Endothelial cell (in vitro differentiated cells): ENCODE data around the gene MAPK6. TPM values are rescaled to one million over a fixed set of nuclear protein-coding genes. Genes with fewer than 3 reads are reported as not detected.
"Not testable (repeated sequence)": the region's sequence is repeated elsewhere in the genome, so short reads cannot be mapped to it uniquely, and the experiment has no call there.

Source experiments
- DNase-seq: peaks from one replicate; pipeline ENCODE4 v3.0.0; 2021; ENCODE audit warnings: low spot score
- H3K27ac Mint-ChIP-seq: one replicate; pipeline ENCODE4 v1.8.0; 2021; ENCODE audit warnings: mixed read lengths, inconsistent platforms; ENCODE audit not compliant: unreplicated experiment
- H3K27me3 Mint-ChIP-seq: one replicate; pipeline ENCODE4 v1.8.0; 2021; ENCODE audit warnings: mild to moderate bottlenecking, moderate library complexity, mixed read lengths, inconsistent platforms; ENCODE audit not compliant: unreplicated experiment
- H3K36me3 Mint-ChIP-seq: one replicate; pipeline ENCODE4 v1.8.0; 2021; ENCODE audit warnings: mild to moderate bottlenecking, low read depth, mixed read lengths, inconsistent platforms; ENCODE audit not compliant: unreplicated experiment
- H3K4me1 Mint-ChIP-seq: one replicate; pipeline ENCODE4 v1.8.0; 2021; ENCODE audit warnings: mild to moderate bottlenecking, mixed read lengths, inconsistent platforms; ENCODE audit not compliant: unreplicated experiment
- H3K4me3 Mint-ChIP-seq: one replicate; pipeline ENCODE4 v1.8.0; 2021; ENCODE audit warnings: mild to moderate bottlenecking, mixed read lengths, inconsistent platforms; ENCODE audit not compliant: unreplicated experiment
- H3K9me3 Mint-ChIP-seq: one replicate; pipeline ENCODE4 v1.8.0; 2021; ENCODE audit warnings: mixed read lengths, inconsistent platforms; ENCODE audit not compliant: unreplicated experiment
- CTCF ChIP-seq: fragments of 200-600 bp; sonication (generic); IDR thresholded peaks from one replicate; pipeline ENCODE4 v1.5.0; 2021; ENCODE audit warnings: antibody characterized with exemption; ENCODE audit not compliant: unreplicated experiment
- total RNA-seq: library from RNA; stranded (reverse); fragmentation: NEBNext Ultra II Directional; extraction: Animal tissue kit (Norgen Biotek cat#: 25700); gene quantifications from one replicate; pipeline ENCODE4 v1.2.1, GENCODE V29; 2021; ENCODE audit not compliant: unreplicated experiment

MAPK6 gene
- total RNA-seq, 1 donor from 2014 or later: 94.6 TPM

GRCh38 chr15:52052066-52052935 lies 33.3 kb downstream of the MAPK6 start:
- H3K4me3 Mint-ChIP-seq: no peak overlapping the region
- no peaks in the 10 kb centered on the region for H3K9me3 Mint-ChIP-seq
- no peaks in the 10 kb centered on the region for H3K4me1 Mint-ChIP-seq
- no peak for DNase-seq
- H3K27ac Mint-ChIP-seq: no peak overlapping the region
- no peak for TF ChIP-seq CTCF
- H3K36me3 Mint-ChIP-seq: peaks cover 24% of the 10 kb centered on the region
- no peaks in the 10 kb centered on the region for H3K27me3 Mint-ChIP-seq

DNA sequence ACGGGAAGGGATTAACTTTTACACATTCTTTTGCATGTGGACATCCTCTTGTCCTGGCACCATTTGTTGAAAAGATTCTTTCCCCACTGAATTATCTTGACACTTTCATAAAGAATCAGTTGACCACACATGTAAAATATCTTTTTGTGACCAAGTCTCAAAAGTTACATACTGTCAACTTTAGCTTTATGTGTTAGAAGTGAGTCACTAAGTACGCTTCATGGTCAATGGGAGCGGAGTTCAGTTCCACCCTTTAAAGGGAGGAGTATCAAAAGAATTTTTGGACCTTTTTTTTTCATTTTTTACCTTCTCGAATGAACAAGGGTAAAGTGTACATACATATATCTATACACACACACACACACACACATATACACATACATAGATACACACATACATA lies 35.4 kb downstream of the MAPK6 start:
- DNase-seq: no peak
- TF ChIP-seq CTCF: no peak
- H3K4me3 Mint-ChIP-seq: no peak overlapping the region
- no peak overlapping the region for H3K27ac Mint-ChIP-seq
- no peaks in the 10 kb centered on the region for H3K4me1 Mint-ChIP-seq
- H3K36me3 Mint-ChIP-seq: peaks cover 26% of the 10 kb centered on the region
- no peaks in the 10 kb centered on the region for H3K27me3 Mint-ChIP-seq
- H3K9me3 Mint-ChIP-seq: no peaks in the 10 kb centered on the region

- H3K4me1 Mint-ChIP-seq, H3K27me3 Mint-ChIP-seq, H3K4me3 Mint-ChIP-seq, H3K9me3 Mint-ChIP-seq, DNase-seq, H3K27ac Mint-ChIP-seq: not testable (repeated sequence)
- peaks cover 28% of the 10 kb centered on the region for H3K36me3 Mint-ChIP-seq
Measured at GRCh38 chr15:52054858-52055257, 35.8 kb downstream of the MAPK6 start.

- DNase-seq: no peak
- Mint-ChIP-seq H3K4me1 (no peaks in the 10 kb centered on the region), H3K9me3 (no peaks in the 10 kb centered on the region), H3K36me3 (peaks cover 26% of the 10 kb centered on the region), H3K27me3 (peaks cover 2% of the 10 kb centered on the region), H3K27ac (no peak overlapping the region), H3K4me3 (no peak overlapping the region)
- TF ChIP-seq CTCF: no peak
Measured at GRCh38 chr15:52056001-52056400, 37.0 kb downstream of the MAPK6 start.

GRCh38 chr15:52056496-52056895 lies 37.5 kb downstream of the MAPK6 start:
- Mint-ChIP-seq H3K9me3 (no peaks in the 10 kb centered on the region), H3K4me3 (no peak overlapping the region), H3K36me3 (peaks cover 26% of the 10 kb centered on the region), H3K27me3 (peaks cover 2% of the 10 kb centered on the region), H3K27ac (no peak overlapping the region), H3K4me1 (no peaks in the 10 kb centered on the region)
- no peak for DNase-seq
- no peak for TF ChIP-seq CTCF
